Endothelial cell of umbilical vein (primary cell): ENCODE measurements around the gene NFIC. TPM values are rescaled to one million over a fixed set of nuclear protein-coding genes. Genes with fewer than 3 reads are reported as not detected.

Experiments used
- BruUV-seq: library from RNA; stranded (reverse); fragments of 400-500 nt; replicated peaks from 2 replicates; lab custom pipeline; 2021; lab: Mats Ljungman, UMichigan
- CTCF ChIA-PET: fragments of 300-600, 350-600 bp; sonication (Branson Sonifier 250); formaldehyde crosslinking; loops from one replicate; lab custom pipeline; 2021; ENCODE audit warnings: antibody characterized with exemption, inconsistent platforms; lab: Charles Lee
- POLR2A ChIA-PET: fragments of 300-600, 350-600 bp; sonication (Branson Sonifier 250); formaldehyde crosslinking; loops from one replicate; lab custom pipeline; 2021; ENCODE audit warnings: antibody characterized with exemption, inconsistent platforms; lab: Charles Lee
- DNase-seq: peaks from one replicate; pipeline ENCODE4 v3.0.0-alpha.2; 2011; ENCODE audit warnings: low read depth, low spot score
- FAIRE-seq: peaks from 2 replicates; lab custom pipeline; 2011; peaks lifted over from hg19 to GRCh38; lab: Jason Lieb, UNC
- H2AFZ ChIP-seq: 2 replicates; pipeline ENCODE4 v1.6.0; 2012; ENCODE audit warnings: low read depth, low read length, control low read depth, inconsistent platforms
- H3K27ac ChIP-seq: 2 replicates; pipeline ENCODE4 v1.5.1; 2011; ENCODE audit warnings: low read depth, mild to moderate bottlenecking, control low read depth, low read length, moderate library complexity; ENCODE audit not compliant: insufficient read depth
- H3K27me3 ChIP-seq, 2 experiments: 2 replicates each; pipeline versions ENCODE4 v1.6.0 to v1.6.1; 2011; ENCODE audit warnings: low read length in 2 of 2, mixed read lengths in 1 of 2; ENCODE audit not compliant: control insufficient read depth in 2 of 2, insufficient read depth in 2 of 2
- H3K36me3 ChIP-seq, 2 experiments: 2 replicates in 1 of 2; 3 replicates in 1 of 2; pipeline ENCODE4 v1.5.1; 2011; ENCODE audit warnings: low read length in 2 of 2, mild to moderate bottlenecking in 1 of 2, moderate library complexity in 1 of 2; ENCODE audit not compliant: control insufficient read depth in 2 of 2, insufficient read depth in 2 of 2; ENCODE audit errors: extremely low read depth in 1 of 2
- H3K4me1 ChIP-seq: 3 replicates; pipeline ENCODE4 v1.5.1; 2011; ENCODE audit warnings: mild to moderate bottlenecking, low read length; ENCODE audit not compliant: control insufficient read depth, insufficient read depth; ENCODE audit errors: extremely low read depth
- H3K4me2 ChIP-seq: 2 replicates; pipeline ENCODE4 v1.6.1; 2011; ENCODE audit warnings: low read length, control low read depth, mixed read lengths; ENCODE audit not compliant: insufficient read depth
- H3K4me3 ChIP-seq, 3 experiments: fragments of 200-600 bp in 1 of 3; sonication (generic), shearing (Covaris generic) in 1 of 3; replicated peaks in 1 of 3; 2 replicates each; pipeline ENCODE4 v1.5.1; 2011 to 2016; ENCODE audit warnings: control low read depth in 3 of 3, low read length in 3 of 3, mild to moderate bottlenecking in 2 of 3, inconsistent platforms in 1 of 3, low read depth in 1 of 3, moderate library complexity in 1 of 3; ENCODE audit not compliant: insufficient read depth in 1 of 3
- H3K79me2 ChIP-seq: 2 replicates; pipeline ENCODE4 v1.6.0; 2012; ENCODE audit warnings: low read length, inconsistent platforms; ENCODE audit not compliant: control insufficient read depth, insufficient read depth
- H3K9ac ChIP-seq: replicated peaks from 2 replicates; pipeline ENCODE3; 2011; ENCODE audit warnings: low read length, control low read depth; ENCODE audit not compliant: insufficient read depth; ENCODE audit errors: extremely low read depth
- H3K9me1 ChIP-seq: replicated peaks from 3 replicates; pipeline ENCODE4 v1.6.0; 2011; ENCODE audit warnings: mild to moderate bottlenecking, low read length; ENCODE audit not compliant: control insufficient read depth, insufficient read depth; ENCODE audit errors: extremely low read depth
- H3K9me3 ChIP-seq: replicated peaks from 2 replicates; pipeline ENCODE4 v1.5.1; 2012; ENCODE audit warnings: low read length, inconsistent platforms; ENCODE audit not compliant: control insufficient read depth, insufficient read depth
- H4K20me1 ChIP-seq: replicated peaks from 2 replicates; pipeline ENCODE3; 2011; ENCODE audit warnings: mild to moderate bottlenecking, low read length; ENCODE audit not compliant: control insufficient read depth, insufficient read depth; ENCODE audit errors: extremely low read depth
- EZH2 ChIP-seq: IDR thresholded peaks from 2 replicates; pipeline ENCODE4 v1.6.1; 2012; ENCODE audit warnings: borderline replicate concordance, low read depth, mild to moderate bottlenecking, moderate library complexity, low read length, inconsistent platforms; ENCODE audit not compliant: severe bottlenecking
- FOS ChIP-seq: IDR thresholded peaks from 2 replicates; pipeline ENCODE4 v1.6.1; 2011; ENCODE audit warnings: mild to moderate bottlenecking, low read length, moderate library complexity, borderline replicate concordance; ENCODE audit not compliant: insufficient read depth
- GATA2 ChIP-seq: IDR thresholded peaks from 2 replicates; pipeline ENCODE4 v1.7.0; 2011; ENCODE audit warnings: low read depth, mild to moderate bottlenecking, moderate library complexity, mixed read lengths, low read length; ENCODE audit not compliant: insufficient read length, insufficient read depth
- JUN ChIP-seq: IDR thresholded peaks from 2 replicates; pipeline ENCODE4 v1.6.1; 2011; ENCODE audit warnings: borderline replicate concordance, low read depth; ENCODE audit not compliant: insufficient read length, insufficient read depth
- MYC ChIP-seq: IDR thresholded peaks from one replicate; pipeline ENCODE4 v1.6.1; 2011; ENCODE audit warnings: mild to moderate bottlenecking, low read depth, low read length
- POLR2A ChIP-seq: IDR thresholded peaks from 2 replicates; pipeline ENCODE4 v1.6.1; 2012; ENCODE audit warnings: low read depth, mild to moderate bottlenecking, control low read depth, low read length
- POLR2AphosphoS5 ChIP-seq: IDR thresholded peaks from 2 replicates; pipeline ENCODE4 v1.6.1; 2012; ENCODE audit warnings: low read depth, mild to moderate bottlenecking, control low read depth, low read length, moderate library complexity; ENCODE audit not compliant: insufficient read depth
- dilution Hi-C: fragments of 300-500 bp; cut with MboI; formaldehyde crosslinking; loops from one replicate; pipeline ENCODE4 v1.15.0; 2019; ENCODE audit warnings: low sequenced_read_pairs; ENCODE audit not compliant: extremely low pct_ligation_motif_present
- intact Hi-C: fragments of 100-400 bp; cut with micrococcal nuclease; formaldehyde crosslinking; loops from one replicate; pipeline ENCODE4 v1.10.0; 2022
- polyA plus RNA-seq, 4 experiments: library from polyadenylated mRNA; depleted of rRNA in 3 of 4; stranded (reverse) in 3 of 4; unstranded in 1 of 4; fragments of >200 nt; gene quantifications; 2 replicates each; pipeline versions ENCODE4 v1.2.1 to v1.2.3, GENCODE V29; 2011 to 2012; ENCODE audit warnings: missing spikeins in 1 of 4
- total RNA-seq: library from RNA; stranded (reverse); gene quantifications from 2 replicates; pipeline ENCODE4 v1.2.3, GENCODE V29; 2021
- TF ChIP-seq, protein P1 (sequence below): IDR thresholded peaks from 2 replicates; pipeline ENCODE4 v1.6.1; 2011; ENCODE audit not compliant: insufficient read depth, insufficient read length
- TF ChIP-seq, protein P2 (sequence below), 2 donors: IDR thresholded peaks; 1 replicate in 1 of 2; 2 replicates in 1 of 2; pipeline ENCODE4 v1.5.1; 2011; ENCODE audit warnings: low read length in 2 of 2, mild to moderate bottlenecking in 2 of 2, moderate library complexity in 2 of 2, control low read depth in 1 of 2, inconsistent platforms in 1 of 2, low read depth in 1 of 2; ENCODE audit not compliant: insufficient read depth in 1 of 2; ENCODE audit errors: extremely low read depth in 1 of 2

The NFIC gene
- total and polyA plus RNA-seq, 2 donors (not counting 3 experiments of a cell fraction or from before 2014, with no cell fraction given) = 11.4 to 133 TPM

DNA sequence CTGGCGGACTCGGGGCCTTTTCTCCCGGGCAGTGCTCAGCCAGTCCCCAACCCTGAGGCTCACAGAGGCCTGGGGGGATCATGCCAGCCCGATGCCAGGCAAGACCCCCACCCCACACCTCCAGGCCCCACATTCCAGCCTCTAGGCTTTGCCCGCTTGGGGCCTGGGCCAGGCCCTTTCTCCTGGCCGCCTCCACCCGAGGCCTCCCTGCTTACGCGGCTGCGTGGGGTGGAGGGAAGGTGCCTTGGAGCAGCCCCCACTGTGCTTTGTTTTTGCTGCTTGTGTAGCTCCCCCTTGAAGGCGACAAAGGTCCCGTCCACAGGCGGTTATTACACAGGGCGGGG is 75.6 kb downstream of the NFIC start:
- BruUV-seq = no TSS peak
- FAIRE-seq = no peak
- dilution Hi-C loops = no loop called here

DNA sequence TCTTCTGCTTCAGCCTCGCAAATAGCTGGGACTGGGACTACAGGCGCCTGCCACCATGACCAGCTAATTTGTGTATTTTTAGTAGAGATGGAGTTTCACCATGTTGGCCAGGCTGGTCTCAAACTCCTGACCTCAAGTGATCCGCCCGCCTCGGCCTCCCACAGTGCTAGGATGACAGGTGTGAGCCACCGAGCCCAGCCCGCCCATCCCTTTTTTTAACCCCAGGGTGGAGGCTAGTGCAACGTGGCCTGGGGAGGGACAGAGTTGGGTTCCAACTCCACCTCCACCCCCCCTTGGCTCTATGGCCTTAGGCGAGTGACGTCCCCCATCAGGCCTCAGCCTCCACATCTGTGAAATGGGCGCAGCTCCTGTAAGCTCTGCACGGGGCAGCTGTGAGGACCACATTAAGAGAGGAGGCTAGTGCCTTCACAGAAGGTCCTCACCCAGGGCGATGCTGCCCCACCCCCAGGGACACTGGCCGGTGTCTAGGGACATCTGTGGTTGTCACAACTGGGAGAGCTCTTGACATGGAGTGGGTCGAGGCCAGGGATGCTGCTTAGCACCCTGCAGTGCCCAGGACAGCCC is 76.2 kb downstream of the NFIC start:
- ChIA-PET CTCF (interaction anchor here (0.6 kb wide), 1 partner anchor 16 kb away, joined by 3 read pairs; no protein-coding TSS in a partner anchor), POLR2A (no interaction called here)

More for the DNA sequence above, 75.6 kb downstream of the NFIC start:
- no peaks in the 10 kb centered on the region for H3K27me3 ChIP-seq
- H3K79me2 ChIP-seq = peaks cover 13% of the 10 kb centered on the region
- no peaks in the 10 kb centered on the region for H3K9me1 ChIP-seq
- peaks cover 20% of the 10 kb centered on the region for H3K4me1 ChIP-seq
- TF ChIP-seq POLR2AphosphoS5 = no peak
- H4K20me1 ChIP-seq = no peaks in the 10 kb centered on the region
- peak overlapping the region; percentile 34 for H3K27ac ChIP-seq
- POLR2A ChIA-PET = no interaction called here
- CTCF ChIA-PET = interaction anchor here (0.6 to 1.0 kb wide), 2 partner anchors 13 to 16 kb away, joined by 3 to 4 read pairs; no protein-coding TSS in a partner anchor
- no peaks in the 10 kb centered on the region for H3K9me3 ChIP-seq
- no peak overlapping the region for H3K9ac ChIP-seq
- H3K36me3 ChIP-seq = peaks cover 0 to 19% of the 10 kb centered on the region in 2 experiments
- intact Hi-C loops = no loop called here
- no peak overlapping the region for H2AFZ ChIP-seq
- DNase-seq = peak; percentile 15
- no peak overlapping the region for H3K4me3 ChIP-seq
- no peak overlapping the region for H3K4me2 ChIP-seq

More for the DNA sequence above, 76.2 kb downstream of the NFIC start:
- no peak for FAIRE-seq
- peaks cover 0 to 19% of the 10 kb centered on the region in 2 experiments for H3K36me3 ChIP-seq
- no peaks in the 10 kb centered on the region for H3K9me3 ChIP-seq
- H2AFZ ChIP-seq = no peak overlapping the region
- no peak overlapping the region for H3K4me3 ChIP-seq
- no peaks in the 10 kb centered on the region for H3K27me3 ChIP-seq
- no peak for DNase-seq
- intact Hi-C loops (no loop called here), dilution Hi-C loops (no loop called here)
- H3K4me1 ChIP-seq = peaks cover 20% of the 10 kb centered on the region
- no peak overlapping the region for H3K27ac ChIP-seq
- peaks cover 13% of the 10 kb centered on the region for H3K79me2 ChIP-seq
- TF ChIP-seq, protein P1, sequence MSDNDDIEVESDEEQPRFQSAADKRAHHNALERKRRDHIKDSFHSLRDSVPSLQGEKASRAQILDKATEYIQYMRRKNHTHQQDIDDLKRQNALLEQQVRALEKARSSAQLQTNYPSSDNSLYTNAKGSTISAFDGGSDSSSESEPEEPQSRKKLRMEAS = no peak
- TF ChIP-seq JUN = no peak
- TF ChIP-seq EZH2 = no peak
- TF ChIP-seq FOS = no peak
- TF ChIP-seq POLR2A = no peak
- no peak for TF ChIP-seq GATA2
- no peak for TF ChIP-seq POLR2AphosphoS5
- TF ChIP-seq MYC = no peak
- TF ChIP-seq, protein P2, sequence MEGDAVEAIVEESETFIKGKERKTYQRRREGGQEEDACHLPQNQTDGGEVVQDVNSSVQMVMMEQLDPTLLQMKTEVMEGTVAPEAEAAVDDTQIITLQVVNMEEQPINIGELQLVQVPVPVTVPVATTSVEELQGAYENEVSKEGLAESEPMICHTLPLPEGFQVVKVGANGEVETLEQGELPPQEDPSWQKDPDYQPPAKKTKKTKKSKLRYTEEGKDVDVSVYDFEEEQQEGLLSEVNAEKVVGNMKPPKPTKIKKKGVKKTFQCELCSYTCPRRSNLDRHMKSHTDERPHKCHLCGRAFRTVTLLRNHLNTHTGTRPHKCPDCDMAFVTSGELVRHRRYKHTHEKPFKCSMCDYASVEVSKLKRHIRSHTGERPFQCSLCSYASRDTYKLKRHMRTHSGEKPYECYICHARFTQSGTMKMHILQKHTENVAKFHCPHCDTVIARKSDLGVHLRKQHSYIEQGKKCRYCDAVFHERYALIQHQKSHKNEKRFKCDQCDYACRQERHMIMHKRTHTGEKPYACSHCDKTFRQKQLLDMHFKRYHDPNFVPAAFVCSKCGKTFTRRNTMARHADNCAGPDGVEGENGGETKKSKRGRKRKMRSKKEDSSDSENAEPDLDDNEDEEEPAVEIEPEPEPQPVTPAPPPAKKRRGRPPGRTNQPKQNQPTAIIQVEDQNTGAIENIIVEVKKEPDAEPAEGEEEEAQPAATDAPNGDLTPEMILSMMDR (IDR thresholded peaks at IDR 0.05; ENCODE audit: extremely low read depth in 1 of 2, insufficient read depth in 1 of 2, low read depth in 1 of 2, low read length in 2 of 2) = no peak
- BruUV-seq = no TSS peak
- H4K20me1 ChIP-seq = no peaks in the 10 kb centered on the region
- H3K9me1 ChIP-seq = no peaks in the 10 kb centered on the region
- H3K4me2 ChIP-seq = no peak overlapping the region
- no peak overlapping the region for H3K9ac ChIP-seq
